K562 (cell line): ENCODE measurements around the gene AIFM3. TPM values are rescaled to one million over a fixed set of nuclear protein-coding genes. Genes with fewer than 3 reads are reported as not detected.
A peak's percentile ranks its signal among the peaks of the same experiment; 100 is the strongest.

ENCODE experiments used
- BDP1 ChIP-seq: IDR thresholded peaks from 3 replicates; pipeline ENCODE4 v1.6.1; 2011; ENCODE audit not compliant: insufficient read length, insufficient read depth
- C11orf30 ChIP-seq: fragments of 450-650 bp; IDR thresholded peaks from 2 replicates; pipeline ENCODE4 v1.6.1; 2016; ENCODE audit warnings: low read depth, mild to moderate bottlenecking
- CHCHD3 ChIP-seq: fragments of 250-450 bp; sonication (Bioruptor Pico); IDR thresholded peaks from 2 replicates; pipeline ENCODE4 v2.1.2; 2022; ENCODE audit warnings: mild to moderate bottlenecking
- ETV6 ChIP-seq, 3 experiments: fragments of 150-350 bp in 1 of 3; sonication (generic) in 1 of 3; formaldehyde crosslinking in 1 of 3; IDR thresholded peaks; 2 replicates each; pipeline versions ENCODE4 v1.6.1 to v1.8.0; 2014 to 2022; ENCODE audit warnings: borderline replicate concordance in 2 of 3, low read depth in 2 of 3, antibody characterized with exemption in 1 of 3, low read length in 1 of 3, mild to moderate bottlenecking in 1 of 3, missing genetic modification reagents in 1 of 3
- FIP1L1 ChIP-seq: fragments of 200-400 bp; formaldehyde crosslinking; IDR thresholded peaks from 2 replicates; pipeline ENCODE4 v1.6.1; 2018; ENCODE audit warnings: mild to moderate bottlenecking, low read depth, low read length; ENCODE audit not compliant: poor library complexity, severe bottlenecking
- HSF4 ChIP-seq: fragments of 250-450 bp; sonication (Bioruptor Pico); IDR thresholded peaks from 2 replicates; pipeline ENCODE4 v2.1.2; 2022; ENCODE audit warnings: mild to moderate bottlenecking, moderate library complexity, borderline replicate concordance
- ILK ChIP-seq: fragments of 450-650 bp; IDR thresholded peaks from 2 replicates; pipeline ENCODE4 v1.6.1; 2016; ENCODE audit warnings: missing genetic modification characterization, low read depth, mild to moderate bottlenecking, missing compliant biosample characterization, moderate library complexity, borderline replicate concordance
- KDM1A ChIP-seq, 2 experiments: fragments of 450-650 bp; IDR thresholded peaks; 2 replicates each; pipeline ENCODE4 v1.6.1; 2016; ENCODE audit warnings: mild to moderate bottlenecking in 2 of 2
- NKRF ChIP-seq: fragments of 450-650 bp; IDR thresholded peaks from 2 replicates; pipeline ENCODE4 v1.6.1; 2016; ENCODE audit warnings: borderline replicate concordance
- NR4A1 ChIP-seq, 2 experiments: fragments of 250-450 bp in 1 of 2; fragments of 450-650 bp in 1 of 2; sonication (Bioruptor Pico) in 1 of 2; IDR thresholded peaks; 2 replicates each; pipeline versions ENCODE4 v1.4.0 to v1.6.1; 2016 to 2020; ENCODE audit warnings: mild to moderate bottlenecking in 2 of 2, missing compliant biosample characterization in 1 of 2, missing genetic modification characterization in 1 of 2, moderate library complexity in 1 of 2
- SIN3B ChIP-seq: fragments of 450-650 bp; IDR thresholded peaks from 2 replicates; pipeline ENCODE4 v1.6.1; 2017; ENCODE audit warnings: low read depth, mild to moderate bottlenecking, moderate library complexity
- ZNF224 ChIP-seq: sonication (generic); formaldehyde crosslinking; IDR thresholded peaks from 2 replicates; pipeline ENCODE4 v1.8.0; 2022; ENCODE audit warnings: mild to moderate bottlenecking, missing genetic modification reagents
- ZNF507 ChIP-seq: conservative IDR thresholded peaks from 2 replicates; pipeline ENCODE4 v1.6.1; 2017; ENCODE audit warnings: missing genetic modification characterization, missing compliant biosample characterization
- polyA plus RNA-seq, 8 experiments: library from polyadenylated mRNA; depleted of rRNA in 4 of 8; stranded (reverse) in 5 of 8; unstranded in 3 of 8; fragments of >200 nt; fragmentation: Nextera tagmentation in 2 of 8; fragmentation: Illumina TruSeq in 1 of 8; extraction: Ambion mirVana in 2 of 8; extraction: Trizol in 1 of 8; gene quantifications; 2 replicates each; pipeline versions ENCODE4 v1.2.1 to v1.2.3, GENCODE V29; 2011 to 2014; ENCODE audit warnings: inconsistent platforms in 1 of 8, missing spikeins in 1 of 8
- total RNA-seq, 7 experiments: library from RNA; depleted of rRNA in 6 of 7; stranded (reverse); fragments of >200 nt in 6 of 7; fragmentation: Illumina TruSeq in 2 of 7; extraction: Trizol in 2 of 7; gene quantifications; 2 replicates each; pipeline versions ENCODE4 v1.2.1 to v1.2.3, GENCODE V29; 2011 to 2021; ENCODE audit warnings: low replicate concordance in 1 of 7

Gene AIFM3
- total and polyA plus RNA-seq, 9 of the 15 experiments (the other 6 are each of a cell fraction or from before 2014, with no cell fraction given) = 0.03 to 0.20 (median 0.07) TPM; not detected in 1

- no peak for TF ChIP-seq SIN3B
- TF ChIP-seq ZNF224 = no peak
- no peak for TF ChIP-seq ILK (tag)
- no peak for TF ChIP-seq HSF4 (CRISPR knock-in tag)
- TF ChIP-seq ZNF507 (tag) = no peak
- no peak for TF ChIP-seq KDM1A (IDR thresholded peaks at IDR 0.05)
- no peak for TF ChIP-seq BDP1
- TF ChIP-seq CHCHD3 = no peak
- no peak for TF ChIP-seq NKRF
- no peak for TF ChIP-seq C11orf30
- no peak for TF ChIP-seq FIP1L1
- TF ChIP-seq ETV6 (IDR thresholded peaks at IDR 0.05; ENCODE audit: borderline replicate concordance in 1 of 2, low read depth in 2 of 2, low read length in 1 of 2) = no peak
- no peak for TF ChIP-seq ETV6 (CRISPR knock-in tag; IDR thresholded peaks at IDR 0.05; ENCODE audit: borderline replicate concordance)
- peak; percentile 12; the same call in 1 of the 2 replicates for TF ChIP-seq NR4A1 (CRISPR knock-in tag; IDR thresholded peaks at IDR 0.05)
- TF ChIP-seq NR4A1 (tag; IDR thresholded peaks at IDR 0.05) = no peak
Measured at GRCh38 chr22:20998411-20999336, 31.6 kb downstream of the AIFM3 start (continued).
